H1 (cell line): Measurements from ENCODE around the gene CFDP1. TPM values are rescaled to one million over a fixed set of nuclear protein-coding genes. Genes with fewer than 3 reads are reported as not detected.

Source experiments
- CTCF ChIA-PET: fragments of 300-600 bp; sonication (Branson Sonifier 250); formaldehyde crosslinking; loops from one replicate; lab custom pipeline; 2021; ENCODE audit not compliant: partially characterized antibody; lab: Charles Lee
- POLR2A ChIA-PET: fragments of 300-600 bp; sonication (Branson Sonifier 250); formaldehyde crosslinking; loops from one replicate; lab custom pipeline; 2021; ENCODE audit warnings: inconsistent platforms; ENCODE audit not compliant: partially characterized antibody; lab: Charles Lee
- DNase-seq, 2 experiments: peaks; one replicate each; pipeline versions ENCODE4 v3.0.0 to v3.0.0-alpha.2; 2010 to 2022; ENCODE audit warnings: low spot score in 2 of 2, low read depth in 1 of 2, mixed read lengths in 1 of 2
- FAIRE-seq: peaks from 2 replicates; lab custom pipeline; 2011; peaks lifted over from hg19 to GRCh38; lab: Jason Lieb, UNC
- H2AFZ ChIP-seq: 2 replicates; pipeline ENCODE4 v1.8.1; 2012; ENCODE audit warnings: low read length, inconsistent platforms
- H2AK5ac ChIP-seq: 2 replicates; pipeline ENCODE4 v1.6.1; 2013; ENCODE audit warnings: low read depth, low read length
- H2BK120ac ChIP-seq: replicated peaks from 2 replicates; pipeline ENCODE3; 2013; ENCODE audit warnings: low read depth, low read length, inconsistent platforms
- H2BK12ac ChIP-seq: 2 replicates; pipeline ENCODE4 v1.6.1; 2013; ENCODE audit warnings: low read depth, low read length
- H2BK15ac ChIP-seq: 2 replicates; pipeline ENCODE4 v1.6.1; 2013; ENCODE audit warnings: low read length
- H2BK20ac ChIP-seq: 2 replicates; pipeline ENCODE4 v1.6.1; 2013; ENCODE audit warnings: low read length
- H2BK5ac ChIP-seq: 2 replicates; pipeline ENCODE4 v1.6.1; 2013; ENCODE audit warnings: low read depth, low read length
- H3K14ac ChIP-seq: 2 replicates; pipeline ENCODE4 v1.6.1; 2013; ENCODE audit warnings: inconsistent platforms; ENCODE audit not compliant: insufficient read length
- H3K18ac ChIP-seq: 2 replicates; pipeline ENCODE4 v1.6.1; 2013; ENCODE audit warnings: low read length; ENCODE audit errors: extremely low read depth
- H3K23ac ChIP-seq: 2 replicates; pipeline ENCODE4 v1.6.1; 2013; ENCODE audit warnings: inconsistent platforms; ENCODE audit not compliant: insufficient read length
- H3K23me2 ChIP-seq: 2 replicates; pipeline ENCODE4 v1.6.1; 2013; ENCODE audit warnings: low read depth, low read length
- H3K27ac ChIP-seq: 2 replicates; pipeline ENCODE4 v1.6.1; 2011; ENCODE audit warnings: low read depth, low read length, inconsistent platforms
- H3K27me3 ChIP-seq, 4 experiments: replicated peaks in 1 of 4; 1 replicate in 1 of 4; 2 replicates in 3 of 4; pipeline versions ENCODE4 v1.6.1 to v1.8.1; 2011 to 2013; ENCODE audit warnings: low read length in 3 of 4, mild to moderate bottlenecking in 3 of 4, inconsistent platforms in 2 of 4, mixed read lengths in 2 of 4, moderate library complexity in 1 of 4; ENCODE audit not compliant: control insufficient read depth in 3 of 4, insufficient read depth in 3 of 4; ENCODE audit errors: extremely low read depth in 1 of 4
- H3K36me3 ChIP-seq, 4 experiments: 2 replicates each; pipeline versions ENCODE4 v1.6.1 to v1.8.1; 2011 to 2013; ENCODE audit warnings: mild to moderate bottlenecking in 4 of 4, low read length in 3 of 4, moderate library complexity in 2 of 4, control low read depth in 1 of 4, inconsistent platforms in 1 of 4; ENCODE audit not compliant: insufficient read depth in 4 of 4, control insufficient read depth in 2 of 4
- H3K4ac ChIP-seq: replicated peaks from 2 replicates; pipeline ENCODE3; 2013; ENCODE audit warnings: low read length, low read depth, mixed read lengths, inconsistent platforms; ENCODE audit not compliant: insufficient read length
- H3K4me1 ChIP-seq, 4 experiments: replicated peaks in 1 of 4; 1 replicate in 1 of 4; 2 replicates in 3 of 4; pipeline versions ENCODE4 v1.6.1 to v1.8.1; 2011 to 2013; ENCODE audit warnings: low read length in 3 of 4, inconsistent platforms in 2 of 4, mixed read lengths in 1 of 4; ENCODE audit not compliant: insufficient read depth in 4 of 4, control insufficient read depth in 3 of 4
- H3K4me2 ChIP-seq, 2 experiments: 2 replicates each; pipeline versions ENCODE4 v1.6.1 to v1.8.1; 2011 to 2013; ENCODE audit warnings: low read depth in 2 of 2, low read length in 2 of 2, control low read depth in 1 of 2, inconsistent platforms in 1 of 2, mild to moderate bottlenecking in 1 of 2; ENCODE audit not compliant: insufficient read depth in 1 of 2
- H3K4me3 ChIP-seq, 4 experiments: fragments of 200-600, 300-600 bp in 1 of 4; sonication (generic), shearing (Covaris generic), sonication (Bioruptor Twin) in 1 of 4; 2 replicates each; pipeline versions ENCODE4 v1.5.1 to v1.8.1; 2011 to 2016; ENCODE audit warnings: low read length in 4 of 4, low read depth in 3 of 4, control low read depth in 2 of 4, inconsistent platforms in 2 of 4, mild to moderate bottlenecking in 2 of 4, mixed read lengths in 1 of 4, moderate library complexity in 1 of 4; ENCODE audit not compliant: insufficient read depth in 2 of 4; ENCODE audit errors: extremely low read depth in 1 of 4
- H3K56ac ChIP-seq: replicated peaks from 2 replicates; pipeline ENCODE3; 2013; ENCODE audit warnings: low read depth, mild to moderate bottlenecking, mixed read lengths, low read length, inconsistent platforms; ENCODE audit not compliant: insufficient read length
- H3K79me1 ChIP-seq: 2 replicates; pipeline ENCODE4 v1.6.1; 2013; ENCODE audit warnings: low read depth, low read length, control low read depth
- H3K79me2 ChIP-seq, 2 experiments: 2 replicates each; pipeline versions ENCODE4 v1.6.1 to v1.8.1; 2012 to 2013; ENCODE audit warnings: low read length in 2 of 2, mild to moderate bottlenecking in 2 of 2, inconsistent platforms in 1 of 2; ENCODE audit not compliant: insufficient read depth in 2 of 2, control insufficient read depth in 1 of 2
- H3K9ac ChIP-seq, 4 experiments: replicated peaks in 1 of 4; 1 replicate in 1 of 4; 2 replicates in 3 of 4; pipeline versions ENCODE4 v1.6.1 to v1.8.1; 2011 to 2013; ENCODE audit warnings: low read depth in 3 of 4, low read length in 3 of 4, control low read depth in 2 of 4, mild to moderate bottlenecking in 2 of 4, moderate library complexity in 2 of 4, inconsistent platforms in 1 of 4; ENCODE audit errors: extremely low read depth in 1 of 4
- H3K9me3 ChIP-seq, 2 experiments: 2 replicates each; pipeline versions ENCODE4 v1.6.1 to v1.8.1; 2012 to 2013; ENCODE audit warnings: mild to moderate bottlenecking in 2 of 2, moderate library complexity in 2 of 2, control low read depth in 1 of 2, inconsistent platforms in 1 of 2, low read depth in 1 of 2, low read length in 1 of 2, mixed read lengths in 1 of 2; ENCODE audit not compliant: insufficient read depth in 2 of 2
- H4K20me1 ChIP-seq, 2 experiments: replicated peaks in 1 of 2; 2 replicates each; pipeline versions ENCODE3 to v1.8.1; 2011 to 2013; ENCODE audit warnings: inconsistent platforms in 2 of 2, low read length in 2 of 2, mild to moderate bottlenecking in 1 of 2; ENCODE audit not compliant: insufficient read depth in 2 of 2, control insufficient read depth in 1 of 2
- H4K5ac ChIP-seq: 2 replicates; pipeline ENCODE4 v1.6.1; 2013; ENCODE audit warnings: low read length, low read depth, mixed read lengths, inconsistent platforms; ENCODE audit not compliant: insufficient read length
- H4K8ac ChIP-seq: 2 replicates; pipeline ENCODE4 v1.8.0; 2013; ENCODE audit warnings: mild to moderate bottlenecking, moderate library complexity, low read length, inconsistent platforms; ENCODE audit not compliant: insufficient read depth; ENCODE audit errors: extremely low read depth
- H4K91ac ChIP-seq: replicated peaks from 2 replicates; pipeline ENCODE3; 2013; ENCODE audit warnings: low read length, mixed read lengths, inconsistent platforms; ENCODE audit not compliant: insufficient read length
- ASH2L ChIP-seq: fragments of 200-600, 300-600 bp; sonication (generic); IDR thresholded peaks from one replicate; pipeline ENCODE4 v1.7.1; 2017; ENCODE audit warnings: low read length
- CBX5 ChIP-seq: fragments of 300-800, 300-1000 bp; sonication (generic); IDR thresholded peaks from 2 replicates; pipeline ENCODE4 v1.7.1; 2016; ENCODE audit warnings: antibody characterized with exemption, low read length, low read depth
- CEBPB ChIP-seq: IDR thresholded peaks from 2 replicates; pipeline ENCODE4 v1.6.1; 2012; ENCODE audit warnings: low read depth, low read length
- CHD1 ChIP-seq: IDR thresholded peaks from 2 replicates; pipeline ENCODE4 v1.6.1; 2012; ENCODE audit warnings: low read depth, low read length, improper control_type of control experiment
- EGR1 ChIP-seq: IDR thresholded peaks from 2 replicates; pipeline ENCODE4 v1.6.1; 2011; ENCODE audit warnings: low read depth, low read length, borderline replicate concordance
- JUND ChIP-seq: IDR thresholded peaks from 2 replicates; pipeline ENCODE4 v1.6.1; 2011; ENCODE audit warnings: mild to moderate bottlenecking, improper control_type of control experiment, low read length
- NRF1 ChIP-seq: IDR thresholded peaks from 2 replicates; pipeline ENCODE4 v1.6.1; 2011; ENCODE audit warnings: mild to moderate bottlenecking, low read depth, low read length, improper control_type of control experiment
- POLR2AphosphoS5 ChIP-seq: IDR thresholded peaks from 2 replicates; pipeline ENCODE4 v1.6.1; 2011; ENCODE audit warnings: low read depth, low read length
- RAD21 ChIP-seq, 2 experiments: IDR thresholded peaks in 1 of 2; conservative IDR thresholded peaks in 1 of 2; 2 replicates each; pipeline ENCODE4 v1.6.1; 2011; ENCODE audit warnings: low read depth in 2 of 2, low read length in 2 of 2, improper control_type of control experiment in 1 of 2, inconsistent platforms in 1 of 2, mild to moderate bottlenecking in 1 of 2, moderate library complexity in 1 of 2
- SIN3A ChIP-seq, 2 experiments: IDR thresholded peaks in 1 of 2; conservative IDR thresholded peaks in 1 of 2; 2 replicates each; pipeline ENCODE4 v1.6.1; 2011 to 2012; ENCODE audit warnings: low read length in 2 of 2, improper control_type of control experiment in 1 of 2, low read depth in 1 of 2, mild to moderate bottlenecking in 1 of 2
- WGBS, 2 experiments: shearing (Covaris generic) in 1 of 2; methylation state at CpG; one replicate each; pipeline versions ENCODE4 v1.1.6 to v1.1.7; 2013 to 2015; ENCODE audit warnings: low lambda C conversion rate in 2 of 2, mixed read lengths in 2 of 2, inconsistent platforms in 1 of 2, low coverage in 1 of 2, missing lambda C conversion rate in 1 of 2; ENCODE audit not compliant: insufficient replicate concordance in 2 of 2, insufficient coverage in 1 of 2, insufficient read length in 1 of 2; ENCODE audit errors: extremely low coverage in 1 of 2, missing lambda C conversion rate in 1 of 2; 5-methylcytosine and 5-hydroxymethylcytosine counted together
- polyA plus RNA-seq, 7 experiments: library from polyadenylated mRNA; depleted of rRNA in 3 of 7; stranded (reverse) in 5 of 7; unstranded in 2 of 7; fragments of >200 nt in 5 of 7; fragments of 200-250 nt in 2 of 7; gene quantifications; 1 replicate in 5 of 7; 2 replicates in 1 of 7; 4 replicates in 1 of 7; pipeline versions ENCODE4 v1.2.1 to v1.2.3, GENCODE V29; 2011 to 2013; ENCODE audit warnings: missing spikeins in 2 of 7, mixed read lengths in 2 of 7
- total RNA-seq: library from RNA; stranded (reverse); fragmentation: NEBNext Ultra II Directional; extraction: Animal tissue kit (Norgen Biotek cat#: 25700); gene quantifications from 2 replicates; pipeline ENCODE4 v1.2.1, GENCODE V29; 2021

Gene CFDP1
- total and polyA plus RNA-seq, 2 of the 8 experiments (the other 6 are each of a cell fraction or from before 2014, with no cell fraction given), result 25.5 to 77.3 TPM

DNA sequence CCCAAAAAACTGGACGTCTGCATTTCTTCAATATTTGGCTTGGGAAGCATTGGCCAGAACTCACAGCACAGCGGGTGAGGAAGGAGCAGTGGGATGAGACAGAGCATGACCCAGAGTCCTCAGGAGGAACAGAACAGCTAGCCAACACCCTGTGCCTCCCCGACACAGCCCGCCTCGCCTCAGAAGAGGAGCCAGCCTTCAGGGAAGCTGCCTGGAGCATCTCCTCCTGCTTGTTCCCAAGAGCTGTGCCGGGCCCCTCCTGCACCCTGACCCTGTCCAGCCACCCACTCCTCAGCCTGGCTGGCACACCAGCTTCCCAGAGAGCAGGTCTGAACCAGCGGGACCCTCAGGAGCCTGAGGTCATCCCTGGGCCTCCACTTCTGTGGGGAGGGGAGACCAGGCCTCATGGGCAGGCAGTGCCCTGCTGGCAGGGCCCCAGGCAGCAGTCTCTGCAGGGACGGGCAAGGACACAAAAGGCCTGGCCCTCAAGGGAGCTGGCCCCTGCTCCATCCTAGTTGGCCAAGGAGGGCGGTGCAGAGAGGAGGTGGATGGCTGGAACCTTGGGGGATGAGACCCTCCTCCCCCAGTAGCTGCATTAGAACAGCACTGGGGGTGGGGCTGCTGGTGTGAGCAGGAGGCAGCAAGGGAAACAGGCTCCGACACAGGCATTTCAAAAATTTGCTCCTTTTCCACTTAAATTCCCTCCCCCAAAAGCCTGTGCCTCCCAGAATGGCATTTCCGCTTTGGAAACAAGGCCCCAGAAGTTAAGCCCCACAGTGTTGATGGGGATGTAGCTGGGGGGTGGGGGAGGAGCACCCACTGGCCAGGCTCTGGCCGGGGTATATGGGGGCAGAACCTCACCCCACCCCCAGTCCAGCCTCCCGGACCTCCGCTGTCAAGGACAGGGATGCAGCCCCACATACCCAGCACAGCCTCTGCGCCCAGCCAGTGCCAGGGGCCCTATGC, 180.1 kb downstream of the CFDP1 start:
- no peak overlapping the region for H3K23ac ChIP-seq
- H3K27ac ChIP-seq, result peak overlapping the region; percentile 84; the same call in 1 of the 2 replicates
- H2BK15ac ChIP-seq, result peak overlapping the region; percentile 97; the same call in 1 of the 2 replicates
- no peaks in the 10 kb centered on the region for H3K36me3 ChIP-seq
- peak overlapping the region; percentile 99 for H2BK12ac ChIP-seq
- peak overlapping the region; percentile 99 for H2BK5ac ChIP-seq
- peaks cover 13 to 73% (median 63%) of the 10 kb centered on the region in 4 experiments for H3K4me1 ChIP-seq
- POLR2A ChIA-PET, result interaction anchor here (0.9 to 16.2 kb wide), 11 partner anchors 11 to 279 kb away, joined by 3 to 375 read pairs (median 4); partner anchors contain the start of gene CFDP1
- peaks cover 14% of the 10 kb centered on the region; the same call in 1 of the 2 replicates for H3K23me2 ChIP-seq
- H3K4me3 ChIP-seq, result peak overlapping the region in 2 of 4 experiments; percentile 5 to 51; a peak in 3 of 8 replicates
- peak overlapping the region; percentile 61 for H3K14ac ChIP-seq
- WGBS, 2 experiments, result 45% methylated on average over 14 of the region's 15 CpGs; no CpG with 5 or more reads in 1 of the 2 experiments
- peak; percentile 80 to 85 for DNase-seq
- peak overlapping the region; percentile 99 for H2AK5ac ChIP-seq
- H3K79me1 ChIP-seq, result peaks cover 41% of the 10 kb centered on the region
- H3K79me2 ChIP-seq, result peaks cover 21 to 75% of the 10 kb centered on the region in 2 experiments
- peak overlapping the region; percentile 73 for H4K5ac ChIP-seq
- H3K9ac ChIP-seq, result peak overlapping the region; percentile 35 to 61 (median 44)
- H3K56ac ChIP-seq, result peak overlapping the region; percentile 80
- H3K27me3 ChIP-seq, result no peaks in the 10 kb centered on the region; a peak in 1 of 7 replicates
- no peaks in the 10 kb centered on the region for H3K9me3 ChIP-seq
- CTCF ChIA-PET, result interaction anchor here (0.6 to 15.7 kb wide), 8 partner anchors 10 to 393 kb away, joined by 3 to 236 read pairs (median 6); no protein-coding TSS in a partner anchor
- peak overlapping the region; percentile 94 for H3K4ac ChIP-seq
- FAIRE-seq, result peak; percentile 95
- peak overlapping the region; percentile 76 for H2BK120ac ChIP-seq
- H2AFZ ChIP-seq, result no peak overlapping the region
- H4K8ac ChIP-seq, result peak overlapping the region; percentile 90; the same call in 1 of the 2 replicates
- peak overlapping the region; percentile 98 for H3K18ac ChIP-seq
- H2BK20ac ChIP-seq, result peak overlapping the region; percentile 100
- peak overlapping the region; percentile 98 for H4K91ac ChIP-seq
- H4K20me1 ChIP-seq, result peaks cover 22 to 28% of the 10 kb centered on the region in 2 experiments
- H3K4me2 ChIP-seq, result peak overlapping the region; percentile 76 to 89
- TF ChIP-seq NRF1, result no peak
- TF ChIP-seq SIN3A (conservative IDR thresholded peaks at IDR 0.05 in 1 of 2, IDR thresholded peaks at IDR 0.05 in 1 of 2; ENCODE audit: low read depth in 1 of 2, low read length in 2 of 2), result no peak
- peak; percentile 82 for TF ChIP-seq ASH2L
- peak; percentile 67; the same call in 1 of the 2 replicates for TF ChIP-seq POLR2AphosphoS5
- no peak for TF ChIP-seq CEBPB
- peak in 1 of 2 experiments; percentile 15; a peak in 1 of 4 replicates for TF ChIP-seq RAD21 (IDR thresholded peaks at IDR 0.05 in 1 of 2, conservative IDR thresholded peaks at IDR 0.05 in 1 of 2; ENCODE audit: low read depth in 2 of 2, low read length in 2 of 2)
- TF ChIP-seq JUND, result 0 out of 2 replicates have a peak, but pooled peaks have one; percentile 12
- TF ChIP-seq CBX5, result no peak
- TF ChIP-seq EGR1, result no peak
- no peak for TF ChIP-seq CHD1
